GM18502 (cell line): Measurements from ENCODE around the gene SUSD1.
A peak's percentile ranks its signal among the peaks of the same experiment; 100 is the strongest.

Experiments used
- ATAC-seq: cut with Tn5 transposase; IDR thresholded peaks from one replicate; pipeline ENCODE4 v1.9.1; 2021; ENCODE audit warnings: mild to moderate bottlenecking; ENCODE audit not compliant: unreplicated experiment, poor library complexity

The SUSD1 gene

GRCh38 chr9:112044881-112045280 is 130.2 kb downstream of the SUSD1 start:
- no peak for ATAC-seq

- no peak for ATAC-seq
These were observed 130.9 kb downstream of the SUSD1 start for GRCh38 chr9:112044186-112044585.

- ATAC-seq, result no peak
These were observed 131.7 kb downstream of the SUSD1 start for GRCh38 chr9:112043423-112043822.

- no peak for ATAC-seq
These were observed 132.3 kb downstream of the SUSD1 start for GRCh38 chr9:112042769-112043168.

GRCh38 chr9:112042244-112042638 is 132.9 kb downstream of the SUSD1 start:
- ATAC-seq, result no peak

GRCh38 chr9:112041536-112042243 is 133.4 kb downstream of the SUSD1 start:
- ATAC-seq, result no peak

GRCh38 chr9:112041199-112041535 is 133.9 kb downstream of the SUSD1 start:
- ATAC-seq, result no peak

GRCh38 chr9:112038017-112038408 is 137.1 kb downstream of the SUSD1 start:
- no peak for ATAC-seq

GRCh38 chr9:112037281-112038016 is 137.6 kb downstream of the SUSD1 start:
- ATAC-seq, result peak; percentile 61

- ATAC-seq, result no peak
These were observed 139.8 kb downstream of the SUSD1 start for GRCh38 chr9:112035166-112035826.

GRCh38 chr9:112034216-112034611 is 140.9 kb downstream of the SUSD1 start:
- ATAC-seq, result no peak

GRCh38 chr9:112033237-112034215 is 141.6 kb downstream of the SUSD1 start:
- ATAC-seq, result no peak

- ATAC-seq, result no peak
These were observed 142.4 kb downstream of the SUSD1 start for GRCh38 chr9:112032743-112033142.

GRCh38 chr9:112032009-112032408 is 143.1 kb downstream of the SUSD1 start:
- peak; percentile 53 for ATAC-seq

GRCh38 chr9:112031400-112031799 is 143.7 kb downstream of the SUSD1 start:
- no peak for ATAC-seq

- ATAC-seq, result no peak
These were observed 145.1 kb downstream of the SUSD1 start for GRCh38 chr9:112029921-112030444.

- peak; percentile 50 for ATAC-seq
These were observed 146.6 kb downstream of the SUSD1 start for GRCh38 chr9:112028242-112029221.

GRCh38 chr9:112025850-112026249 is 149.2 kb downstream of the SUSD1 start:
- ATAC-seq, result no peak

- ATAC-seq, result no peak
These were observed 153.4 kb downstream of the SUSD1 start for GRCh38 chr9:112021742-112022141.
